NCI-H1417 (cell line): Measurements from ENCODE around the gene SPATA32.

ENCODE experiments used
- DNase-seq, 3 experiments: peaks; one replicate each; lab custom pipeline; 2025; lab: John Stamatoyannopoulos, UW

SPATA32 gene

GRCh38 chr17:45229681-45230409, 32.0 kb downstream of the SPATA32 start:
- no peak for DNase-seq

- DNase-seq: no peak
Measured at GRCh38 chr17:45228763-45229539, 32.9 kb downstream of the SPATA32 start.

- DNase-seq: peak in 1 of 3 experiments; percentile 17
Measured at GRCh38 chr17:45227926-45228762, 33.8 kb downstream of the SPATA32 start.

DNA sequence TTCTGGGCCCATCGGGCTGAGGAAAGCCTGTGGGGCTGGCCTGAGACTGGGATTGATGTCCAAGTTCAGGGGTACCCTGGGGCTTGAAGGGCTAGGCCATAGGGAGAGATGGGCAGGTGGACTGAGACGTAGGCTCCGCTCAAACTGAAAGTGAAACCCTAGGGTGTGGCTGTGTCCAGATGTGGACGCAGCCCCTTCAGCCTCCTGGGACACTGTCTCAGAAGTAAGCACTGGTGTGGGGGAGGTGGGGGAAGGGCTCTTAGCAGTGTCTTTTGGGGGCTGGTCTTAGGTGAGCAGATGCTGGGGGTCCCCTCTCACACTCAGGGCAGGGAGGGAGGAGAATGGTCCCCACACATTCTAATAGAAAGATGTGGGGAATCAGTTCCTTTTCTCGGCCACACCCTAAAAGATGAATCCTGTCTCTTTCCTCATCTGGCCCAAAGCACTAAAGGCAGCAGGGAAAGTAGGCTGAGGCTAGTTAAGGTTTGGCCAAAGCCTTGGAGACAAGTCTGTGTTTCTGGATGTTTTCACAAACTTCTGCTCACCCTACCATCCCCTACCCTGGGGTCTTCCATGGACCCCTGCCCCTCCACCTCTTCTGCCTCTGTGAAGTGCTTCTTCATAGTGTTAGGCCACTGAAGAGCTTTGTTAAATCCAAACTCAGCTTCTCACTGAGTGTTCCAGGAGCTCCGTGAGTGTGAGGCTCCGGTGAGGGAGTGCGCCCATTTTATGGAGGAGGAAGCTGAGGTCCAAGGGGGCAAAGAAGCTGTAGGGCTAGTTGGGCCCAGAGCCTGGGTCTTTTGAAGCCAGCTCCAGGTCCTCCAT, 34.6 kb downstream of the SPATA32 start:
- no peak for DNase-seq

DNA sequence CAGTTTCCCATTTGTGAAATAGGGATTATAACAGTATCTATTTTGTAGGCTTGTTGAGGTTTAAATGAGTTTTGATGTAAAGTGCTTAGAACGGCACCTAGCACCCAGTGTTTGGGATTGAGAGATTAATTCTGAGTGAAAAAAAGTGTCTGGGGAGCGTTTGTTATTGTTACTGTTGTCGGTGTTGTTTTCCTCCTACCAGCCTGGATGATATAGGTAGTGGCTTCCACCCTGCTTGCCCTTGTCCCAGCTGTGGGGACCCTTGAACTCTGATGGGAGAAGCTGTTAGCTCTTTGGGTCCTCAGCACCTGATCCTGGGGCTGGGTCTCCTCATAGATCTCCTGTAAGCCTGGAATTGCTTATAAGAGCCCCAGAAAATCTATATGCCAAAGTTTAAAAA, 35.3 kb downstream of the SPATA32 start:
- DNase-seq: no peak

DNA sequence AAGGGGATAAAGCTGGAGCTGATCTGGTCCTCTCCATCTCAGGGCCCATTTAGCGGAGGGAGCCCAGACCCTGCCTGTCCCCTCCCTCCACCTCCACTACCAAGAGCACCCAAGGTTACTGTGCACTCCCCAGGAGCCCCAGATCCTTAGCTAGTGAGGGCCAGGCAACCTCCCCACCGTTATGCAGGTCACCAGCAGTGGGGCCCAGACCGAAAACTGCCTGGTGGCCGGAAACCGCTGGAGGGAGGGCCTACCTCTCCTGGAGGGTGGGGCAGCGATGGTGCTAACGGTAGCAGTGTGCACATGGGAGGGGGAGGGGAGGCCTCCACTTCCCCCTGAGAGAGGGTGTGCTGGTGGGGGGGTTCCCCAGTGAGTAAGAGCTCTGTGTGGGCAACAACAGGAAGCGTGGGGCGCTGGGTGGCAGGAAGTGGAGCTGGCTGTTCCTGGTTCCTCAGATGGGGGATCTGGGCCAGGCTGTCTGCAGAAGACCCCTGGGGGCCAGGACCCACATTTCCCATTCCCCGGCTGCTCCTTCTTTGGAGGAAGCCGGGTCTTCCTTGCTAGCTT, 35.8 kb downstream of the SPATA32 start:
- no peak for DNase-seq

DNA sequence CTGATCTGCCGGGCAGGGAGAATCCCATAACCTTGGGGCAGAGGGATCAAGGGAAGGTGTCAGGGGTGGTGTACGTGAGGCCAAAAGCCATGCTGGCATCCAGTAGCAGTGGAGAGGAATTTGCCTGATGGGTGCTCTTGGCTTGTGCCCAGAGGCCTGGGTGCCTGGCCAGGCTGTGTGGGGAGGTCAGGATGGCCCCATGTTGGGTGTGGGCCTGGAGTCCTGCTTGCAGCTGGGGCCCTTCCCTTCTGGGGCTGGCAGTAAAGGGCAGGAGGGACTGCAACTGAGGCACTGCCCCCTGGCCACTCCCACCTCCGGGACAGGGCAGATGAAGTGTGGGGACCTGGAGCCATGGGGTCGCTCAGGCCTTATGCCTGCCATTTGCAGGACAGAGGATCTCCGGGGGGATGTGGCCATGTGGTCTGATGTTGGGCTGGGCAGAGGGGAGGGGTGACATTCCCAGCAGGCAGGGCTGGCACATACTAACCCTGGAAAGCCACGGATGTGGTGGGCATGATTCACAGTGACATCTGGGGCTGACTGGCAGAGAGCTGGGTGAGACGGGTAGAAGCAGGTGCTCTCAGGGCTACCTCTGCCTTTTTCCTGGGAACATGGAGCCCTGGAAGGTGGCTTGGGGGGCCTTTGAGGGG, 36.7 kb downstream of the SPATA32 start:
- DNase-seq: no peak

GRCh38 chr17:45224671-45225050, 37.2 kb downstream of the SPATA32 start:
- no peak for DNase-seq

DNA sequence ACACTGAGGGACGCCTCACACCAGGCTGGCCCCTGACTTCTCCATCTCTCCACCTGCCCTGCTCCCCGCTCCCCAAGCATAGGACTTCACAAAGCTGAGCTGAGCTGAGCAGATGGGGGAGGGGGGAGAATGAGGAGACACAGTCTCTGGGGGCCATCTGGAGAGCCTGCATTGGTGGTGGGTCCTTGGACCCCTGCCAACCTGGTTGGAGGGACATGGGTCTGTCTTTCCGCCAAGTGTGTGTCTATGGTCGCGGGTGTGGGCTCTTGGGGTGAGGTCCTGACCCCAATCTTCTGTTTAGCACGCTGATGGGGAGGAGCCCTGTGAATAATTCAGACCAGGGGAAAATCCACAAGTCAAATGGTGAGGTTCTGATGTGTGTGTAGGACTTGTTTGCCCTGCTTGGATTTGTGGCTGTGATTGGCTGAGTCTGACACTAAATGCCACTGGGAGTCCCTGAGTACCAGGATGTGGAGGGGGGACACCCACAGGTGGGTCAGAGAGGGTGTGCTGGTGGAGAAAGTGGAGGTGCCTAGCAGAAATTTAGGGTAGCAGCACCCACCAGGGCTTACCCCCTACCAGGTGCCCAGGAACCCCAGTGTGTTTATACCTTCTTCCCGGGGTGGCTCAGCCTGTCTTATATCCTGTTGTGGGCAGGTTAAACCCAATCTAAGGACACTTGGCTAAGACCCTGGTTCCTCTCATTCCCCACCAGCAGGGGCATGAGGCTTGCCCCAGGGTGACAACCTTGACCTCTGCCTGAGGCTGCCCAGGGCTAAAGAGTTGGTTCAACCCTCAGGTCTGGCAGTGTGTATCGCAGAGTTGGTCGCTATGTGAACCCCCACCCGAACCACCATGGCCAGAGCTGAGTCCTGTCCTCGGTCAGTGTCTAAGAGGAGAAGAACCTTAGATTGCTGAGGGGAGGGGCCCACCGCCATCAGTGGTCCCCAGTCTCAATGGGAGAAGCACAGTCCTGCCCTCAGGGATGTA, 38.1 kb downstream of the SPATA32 start:
- no peak for DNase-seq

DNA sequence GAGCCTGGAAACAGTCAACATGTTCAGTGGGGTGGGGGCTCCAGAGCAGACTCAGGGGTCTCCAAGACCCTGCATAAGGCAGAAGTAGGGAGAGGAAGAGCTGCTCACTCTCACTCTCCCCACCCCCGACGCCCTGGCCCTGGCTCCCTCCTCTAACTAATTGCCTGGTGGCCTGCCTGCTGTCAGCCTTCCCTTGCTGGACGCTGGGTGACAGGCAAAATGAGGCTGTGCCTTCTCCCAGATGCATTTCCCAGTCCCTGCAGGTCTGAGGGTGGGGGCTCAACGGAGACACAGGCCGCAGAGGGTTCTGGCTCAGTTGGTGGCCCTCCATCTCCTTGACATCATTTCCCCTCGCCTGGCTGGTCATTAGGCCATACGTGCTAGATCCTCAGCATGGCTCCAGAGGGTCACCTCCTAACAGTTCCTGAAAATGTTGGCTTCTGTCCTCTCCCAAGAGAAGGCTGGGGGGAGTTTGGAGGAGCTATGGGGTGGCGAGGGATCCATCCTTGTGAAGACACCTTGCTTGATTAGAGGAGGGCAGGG, 38.8 kb downstream of the SPATA32 start:
- DNase-seq: no peak

- peak in 1 of 3 experiments; percentile 34 for DNase-seq
Measured at GRCh38 chr17:45222289-45222995, 39.5 kb downstream of the SPATA32 start.

DNA sequence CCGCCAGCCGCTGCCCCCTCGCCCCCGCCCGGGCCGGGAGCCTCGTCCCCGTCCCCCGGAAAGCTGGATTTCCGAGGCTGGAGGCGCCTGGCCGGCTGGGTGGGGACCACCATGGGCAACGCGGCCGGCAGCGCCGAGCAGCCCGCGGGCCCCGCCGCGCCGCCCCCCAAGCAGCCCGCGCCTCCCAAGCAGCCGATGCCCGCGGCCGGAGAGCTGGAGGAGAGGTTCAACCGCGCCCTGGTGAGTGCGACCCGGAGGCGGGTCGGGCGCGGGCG, 39.9 kb downstream of the SPATA32 start:
- DNase-seq: peak in 1 of 3 experiments; percentile 43

DNA sequence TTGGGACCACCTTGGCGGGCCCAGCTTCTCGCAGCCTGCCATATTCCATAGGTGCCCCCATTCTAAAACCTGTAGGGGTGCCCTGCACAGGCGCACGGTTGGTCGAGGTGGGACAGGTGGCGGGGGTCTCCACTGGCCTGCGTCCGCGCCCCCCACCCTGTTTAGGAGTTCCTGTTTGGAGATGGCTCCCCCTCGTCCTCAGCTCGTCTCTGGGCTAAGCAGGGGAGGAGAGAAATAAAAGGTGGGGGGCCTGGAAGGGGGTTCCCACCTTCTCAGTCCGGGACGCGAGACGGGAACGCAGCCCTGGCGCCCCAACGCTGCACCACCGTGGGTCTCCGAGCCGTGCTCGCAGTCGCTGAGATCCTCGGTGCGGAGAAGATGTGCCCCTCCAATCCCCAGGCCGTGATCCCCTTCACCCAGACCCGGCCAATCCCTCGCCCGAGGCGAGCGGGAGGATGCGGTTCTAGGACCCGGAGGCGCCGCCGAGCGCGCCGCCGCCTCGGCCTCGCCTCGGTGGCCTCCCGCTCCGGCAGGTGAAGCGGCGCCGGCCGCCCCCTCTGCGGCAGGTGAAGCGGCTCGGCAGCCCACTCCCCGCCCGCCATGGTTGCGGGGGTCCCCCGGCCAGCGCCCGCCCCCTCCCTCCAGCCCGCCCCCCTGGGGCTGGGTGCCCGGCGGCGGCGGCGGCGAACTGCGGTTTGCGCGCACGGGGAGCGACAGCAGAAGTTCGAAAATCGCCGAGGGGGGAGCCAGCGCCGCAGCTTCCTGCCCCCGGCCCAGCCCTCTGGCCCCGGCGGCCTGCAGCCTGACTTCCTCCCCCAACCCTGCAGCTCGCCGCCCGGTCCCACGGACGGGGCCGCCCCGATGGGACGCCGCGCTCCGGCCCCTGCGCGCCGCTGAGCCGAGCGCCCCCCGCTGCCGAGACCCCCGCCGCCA, 40.5 kb downstream of the SPATA32 start, which contains the start of gene FMNL1:
TSS of gene FMNL1 (plus strand) at position 805 of the 933 bp plus-strand sequence. CDS start 240 bp downstream, outside the sequence.
- DNase-seq: peak; percentile 21 to 71 (median 66)

DNA sequence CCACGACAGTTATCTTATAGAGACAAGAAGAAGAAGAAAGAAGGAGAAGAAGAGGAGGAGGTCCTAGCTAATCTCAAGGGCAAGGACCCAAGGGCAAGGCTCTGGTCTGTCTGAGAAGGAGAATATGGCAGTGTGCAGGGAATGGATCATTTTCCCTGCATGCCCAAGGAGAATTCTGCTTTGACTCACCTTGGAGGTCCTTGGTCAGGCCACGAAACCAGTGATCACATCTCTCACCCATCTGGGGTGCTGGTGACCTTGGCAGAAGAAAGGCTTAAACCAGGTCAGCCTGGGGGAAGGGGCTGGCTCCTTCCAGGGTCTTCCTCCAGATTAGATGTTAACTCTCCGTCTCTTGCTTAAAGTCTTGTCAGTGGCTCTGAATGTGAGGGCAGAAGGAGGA, 41.8 kb downstream of the SPATA32 start:
- DNase-seq: no peak

DNA sequence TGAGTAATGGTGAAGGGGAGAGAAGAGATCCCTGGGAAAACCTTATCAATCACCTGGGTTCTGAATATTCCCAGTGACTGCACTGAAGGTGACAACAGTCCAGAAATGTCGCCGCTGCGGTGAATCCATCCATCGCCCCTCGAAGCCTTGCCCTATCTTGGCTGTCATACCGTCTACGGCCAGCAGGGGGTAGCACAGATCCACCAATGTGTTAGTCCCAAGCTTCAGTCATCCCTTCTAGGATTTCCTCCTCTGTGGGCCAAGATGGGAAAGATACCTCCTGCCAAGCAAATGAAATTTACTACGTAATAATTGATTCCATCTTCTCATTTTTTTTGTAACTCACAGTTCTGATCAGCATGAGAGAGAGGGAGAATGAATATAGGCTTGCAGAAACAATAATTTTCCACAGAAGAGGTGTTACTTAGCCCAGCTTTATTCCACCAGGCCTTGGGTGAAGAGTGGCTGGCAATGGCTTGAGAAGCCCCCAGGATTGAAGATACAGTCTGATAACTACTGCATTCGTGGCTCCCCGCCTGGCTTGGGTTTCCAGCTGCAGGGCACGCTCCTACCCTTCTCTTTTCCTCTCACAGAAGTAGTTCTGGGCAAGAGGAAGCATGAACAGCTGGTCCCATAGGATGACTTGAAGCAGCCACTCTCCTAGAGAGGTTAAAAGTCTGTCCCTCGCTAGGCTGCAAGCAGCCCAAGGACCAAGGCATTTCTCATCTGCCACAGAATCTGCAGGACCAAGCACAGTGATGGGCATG, 42.8 kb downstream of the SPATA32 start:
- DNase-seq: peak; percentile 77 to 90 (median 86)
